OCI-M2 (cell line): ENCODE results near the gene TSPAN18.
A peak's percentile ranks its signal among the peaks of the same experiment; 100 is the strongest.

Experiments used
- DNase-seq: peaks from one replicate; lab custom pipeline; 2025; ENCODE audit not compliant: unreplicated experiment; lab: John Stamatoyannopoulos, UW

Gene TSPAN18

DNA sequence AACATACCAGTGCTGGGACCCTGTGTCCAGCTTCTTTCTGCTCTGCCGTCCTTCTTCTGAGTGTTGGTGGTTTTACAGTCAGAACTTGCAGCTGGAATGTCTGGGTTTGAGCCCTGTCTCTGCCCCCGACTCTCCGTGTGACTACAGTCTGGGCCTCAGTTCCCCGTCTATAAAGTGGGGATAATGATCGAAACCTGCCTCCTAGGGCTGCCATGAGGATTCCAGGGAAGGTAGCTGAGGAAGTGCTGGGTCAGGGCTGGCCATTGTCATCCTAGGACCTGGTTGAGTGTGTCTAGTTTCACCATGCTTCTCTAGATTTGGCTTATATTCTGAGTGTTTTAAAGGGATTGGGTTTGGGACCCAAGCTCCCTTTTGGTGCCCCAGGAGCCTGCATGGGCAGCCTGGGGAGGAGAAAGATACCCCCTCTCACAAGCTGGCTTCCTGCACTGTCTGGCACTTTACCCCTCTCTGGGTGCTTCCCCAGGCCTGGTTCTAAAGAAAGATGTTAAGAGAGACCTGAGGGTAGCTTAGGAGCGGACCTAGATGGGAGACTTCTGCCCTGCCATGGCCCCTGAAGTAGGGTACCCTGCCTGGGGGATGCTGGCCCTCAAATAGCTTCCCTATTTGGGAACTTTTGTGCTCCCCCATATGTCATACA lies 49.9 kb downstream of the TSPAN18 start:
- no peak for DNase-seq

DNA sequence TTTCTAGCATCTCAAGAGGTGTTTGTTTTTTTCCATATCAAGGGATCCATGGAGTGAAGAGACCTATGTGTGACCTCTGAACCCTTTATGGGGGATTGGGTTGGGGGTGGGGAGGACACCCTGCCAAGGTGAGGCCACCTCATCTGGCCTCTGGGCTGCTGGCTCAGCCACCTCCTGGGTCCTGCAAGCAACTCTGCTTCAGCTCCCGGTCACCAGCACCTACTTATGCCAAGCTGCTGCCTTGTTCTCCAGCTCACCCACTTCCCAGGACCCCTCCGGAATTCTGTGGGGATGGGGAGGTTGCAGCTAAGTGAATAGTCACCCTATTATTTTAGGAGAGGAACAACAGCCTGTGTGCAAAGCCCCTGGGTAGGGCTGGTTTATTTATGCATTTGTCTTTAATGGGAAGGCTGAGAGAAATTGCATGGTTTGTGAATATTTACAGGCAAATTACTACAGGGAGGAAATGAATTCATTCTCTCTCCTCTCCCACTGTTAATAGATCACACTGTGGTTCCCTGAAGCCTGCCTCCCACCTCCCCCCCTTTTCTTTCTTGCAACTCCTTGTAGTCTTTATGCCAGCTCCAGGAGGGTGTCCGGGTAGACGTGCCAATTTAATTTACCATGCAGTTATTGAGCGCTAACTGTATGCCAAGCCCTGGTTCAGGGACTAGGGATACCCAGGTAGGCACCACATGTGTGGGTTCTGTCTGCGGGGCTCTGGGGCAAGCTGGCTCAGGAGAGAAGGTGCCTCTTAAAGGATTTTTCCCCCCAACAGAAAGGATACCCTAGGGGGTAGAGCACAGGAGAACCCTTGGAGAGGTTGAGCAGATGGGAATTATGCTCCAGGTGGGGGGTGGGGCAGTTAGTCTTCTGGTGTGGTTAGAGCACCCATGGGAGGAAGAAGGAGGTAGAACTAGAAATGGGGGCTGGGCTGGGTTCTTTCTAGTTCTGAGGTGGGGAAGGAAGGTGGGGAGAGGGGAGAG lies 50.7 kb downstream of the TSPAN18 start:
- no peak for DNase-seq

DNA sequence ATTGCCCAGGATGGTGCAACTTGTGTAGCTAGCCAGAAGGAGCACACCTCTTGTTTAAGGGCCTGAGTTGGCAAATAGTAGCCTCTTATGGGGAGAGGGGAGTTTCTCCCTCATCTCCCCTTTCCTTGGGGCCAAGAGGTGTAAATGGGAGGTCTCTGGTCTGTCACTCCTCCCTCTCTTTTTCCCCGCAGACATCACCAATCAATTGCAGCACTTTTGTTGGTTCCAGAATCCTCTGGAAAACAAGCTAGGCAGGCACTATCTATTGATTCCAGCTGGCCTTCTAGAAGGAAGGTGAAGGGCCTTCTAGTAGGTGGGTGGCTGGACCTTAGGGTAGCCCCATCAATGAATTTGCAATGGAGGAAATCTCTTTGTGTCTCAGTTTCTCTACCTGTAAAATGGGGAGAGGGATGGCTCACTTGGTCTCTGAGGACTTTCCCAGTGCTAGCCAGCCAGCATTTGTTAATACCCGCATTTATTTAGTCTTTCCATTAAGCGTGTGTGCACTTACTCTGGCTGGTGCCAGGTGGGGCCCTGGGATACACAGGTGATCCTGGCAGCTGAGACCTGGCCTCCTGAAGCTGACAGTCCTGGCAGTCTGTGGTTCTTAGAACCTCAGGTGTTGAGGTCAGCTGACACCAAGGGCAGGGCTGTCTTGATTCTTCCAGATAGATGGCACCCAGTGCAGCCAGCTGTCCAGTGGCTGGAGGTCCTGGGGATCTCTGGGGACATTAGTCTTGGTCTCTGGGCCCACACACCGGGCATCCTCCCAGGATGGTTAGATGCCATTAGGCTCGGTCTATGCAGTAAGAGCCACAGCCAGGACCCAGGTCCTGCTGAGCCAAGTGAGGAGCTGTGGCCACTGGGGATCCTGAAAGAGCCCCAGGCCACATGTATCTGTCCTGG lies 51.7 kb downstream of the TSPAN18 start:
- DNase-seq: no peak

DNA sequence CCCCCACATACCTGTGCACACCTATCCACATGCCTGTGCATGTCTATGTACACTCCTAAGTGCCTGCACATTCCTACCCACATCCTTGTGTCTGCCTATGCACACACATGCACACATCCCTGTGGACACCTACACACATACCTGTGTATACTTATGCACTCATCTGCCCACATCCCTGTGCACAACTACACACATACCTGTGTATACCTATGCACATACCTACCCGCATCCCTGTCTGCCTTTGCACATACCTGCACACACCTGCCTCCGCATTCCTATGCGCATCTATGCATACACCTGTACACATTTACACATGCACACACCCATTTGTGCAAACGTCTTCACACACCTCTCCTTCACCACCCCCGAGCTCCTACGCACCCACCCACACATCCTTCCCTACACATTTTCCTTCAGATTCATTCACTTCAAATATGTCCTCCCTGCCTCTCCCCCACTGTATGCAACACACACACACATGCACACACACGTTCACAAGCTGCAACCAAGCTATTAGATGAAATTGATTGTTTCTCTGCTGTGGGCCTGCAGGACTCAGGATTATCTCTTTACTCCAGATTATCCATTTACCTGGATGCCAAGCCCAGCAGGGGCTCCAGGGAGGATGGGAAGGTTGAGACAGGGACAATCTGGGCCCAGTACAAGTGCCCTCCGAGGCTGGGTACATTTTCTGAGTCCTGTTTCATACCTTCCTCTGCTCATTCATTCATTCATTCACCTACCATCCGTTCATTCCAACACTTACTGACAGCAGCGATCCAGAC lies 53.2 kb downstream of the TSPAN18 start:
- no peak for DNase-seq

DNA sequence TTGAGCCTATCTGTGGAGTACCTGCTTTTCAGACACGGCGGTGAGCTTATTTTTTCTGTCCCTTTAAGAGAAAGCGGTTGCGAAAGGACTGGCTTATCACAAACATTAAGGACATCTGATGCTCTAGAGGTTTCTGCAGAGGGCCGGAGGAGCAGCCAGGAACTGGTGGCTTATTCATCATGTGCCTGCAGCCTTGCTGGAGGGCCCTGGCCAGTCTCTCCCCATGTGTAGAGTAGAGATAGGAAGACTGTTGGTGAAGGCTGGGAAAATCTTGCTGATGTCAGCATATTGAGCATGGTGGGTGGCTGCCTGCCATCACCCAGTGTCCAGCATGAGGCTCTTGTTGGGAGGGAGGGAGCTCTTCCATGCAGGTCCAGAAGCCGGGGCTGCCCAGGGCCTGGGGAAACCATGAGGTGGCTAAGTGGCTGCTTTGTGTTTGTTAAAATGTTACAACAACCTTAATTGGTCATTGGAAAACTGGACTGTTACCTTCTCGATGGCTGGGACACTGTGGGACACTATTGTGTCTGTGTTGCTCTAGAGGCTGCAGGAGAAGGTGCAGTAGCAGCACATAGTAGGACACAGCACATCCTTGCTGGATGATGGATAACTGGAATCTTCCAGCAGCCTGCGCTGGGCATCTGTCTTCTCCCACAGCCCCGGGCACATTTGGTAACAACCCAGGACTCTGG lies 54.3 kb downstream of the TSPAN18 start:
- peak; percentile 81 for DNase-seq

DNA sequence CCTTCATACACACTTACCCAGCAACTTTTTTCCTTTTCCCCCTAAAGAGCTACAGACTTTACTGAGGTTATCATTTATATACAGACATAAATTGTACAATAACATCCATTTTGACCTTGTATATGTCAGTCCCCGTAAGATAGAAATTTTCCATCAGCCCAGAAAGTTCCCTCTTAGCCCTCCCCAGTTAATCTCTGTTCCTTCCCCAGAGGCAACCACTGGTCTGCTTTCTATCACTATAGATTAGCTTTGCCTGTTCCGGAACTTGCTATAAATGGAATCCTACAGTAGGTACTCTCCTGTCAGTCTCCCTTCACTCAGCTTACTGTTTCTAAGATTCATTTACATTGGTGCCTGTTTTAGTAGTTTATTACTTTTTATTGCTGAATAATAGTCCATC lies 54.9 kb downstream of the TSPAN18 start:
- DNase-seq: no peak

DNA sequence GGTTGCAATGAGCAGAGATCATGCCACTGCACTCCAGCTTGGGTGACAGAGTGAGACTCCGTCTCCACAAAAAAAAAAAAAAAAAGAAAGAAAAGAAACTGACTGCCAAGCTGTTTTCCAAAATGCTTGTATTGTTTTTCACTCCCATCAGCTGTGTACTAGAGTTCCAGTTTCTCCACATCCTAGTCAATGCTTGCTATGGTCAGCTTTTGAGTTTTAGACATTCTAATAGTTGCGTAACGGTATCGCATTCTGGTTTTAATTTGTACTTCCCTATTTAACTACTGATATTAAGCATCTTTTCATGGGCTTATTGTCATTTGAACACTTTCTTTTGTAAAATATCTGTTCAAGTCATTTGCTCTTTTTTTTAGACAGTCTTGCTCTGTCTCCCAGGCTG lies 55.7 kb downstream of the TSPAN18 start:
- DNase-seq: no peak

DNA sequence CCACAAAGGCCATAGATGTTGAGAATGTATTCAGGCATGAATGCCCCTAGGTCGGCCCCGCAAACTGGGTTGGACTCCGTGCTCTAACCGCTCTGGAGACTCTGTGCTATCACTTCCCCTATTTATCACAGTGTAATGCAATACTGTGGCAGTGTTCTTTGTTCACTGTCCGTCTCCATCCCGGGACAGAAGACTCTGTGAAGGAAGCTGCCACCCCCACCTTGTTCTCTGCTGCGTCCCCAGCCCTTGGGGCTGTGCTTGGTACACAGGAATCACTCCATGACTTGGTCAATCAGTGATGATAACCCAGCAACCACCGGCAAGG lies 57.6 kb downstream of the TSPAN18 start:
- DNase-seq: no peak

DNA sequence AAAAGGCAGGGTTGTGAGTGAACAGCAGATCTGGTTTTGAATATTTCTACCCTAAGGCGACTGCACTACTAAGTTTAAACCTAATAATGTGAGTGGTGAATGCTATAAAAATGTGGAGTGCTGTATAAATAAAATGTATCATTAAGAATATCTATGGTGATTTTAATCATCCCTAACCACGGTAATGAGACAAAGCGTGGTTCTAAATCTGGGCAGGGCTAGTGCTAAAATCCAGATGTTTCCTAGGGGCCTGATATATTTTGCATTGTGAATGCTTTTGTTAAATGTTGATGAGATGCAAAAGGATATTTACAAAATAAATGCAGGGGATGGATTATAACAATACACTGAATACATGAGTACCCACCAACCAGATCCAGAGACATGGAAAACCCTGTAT lies 58.1 kb downstream of the TSPAN18 start:
- DNase-seq: no peak

DNA sequence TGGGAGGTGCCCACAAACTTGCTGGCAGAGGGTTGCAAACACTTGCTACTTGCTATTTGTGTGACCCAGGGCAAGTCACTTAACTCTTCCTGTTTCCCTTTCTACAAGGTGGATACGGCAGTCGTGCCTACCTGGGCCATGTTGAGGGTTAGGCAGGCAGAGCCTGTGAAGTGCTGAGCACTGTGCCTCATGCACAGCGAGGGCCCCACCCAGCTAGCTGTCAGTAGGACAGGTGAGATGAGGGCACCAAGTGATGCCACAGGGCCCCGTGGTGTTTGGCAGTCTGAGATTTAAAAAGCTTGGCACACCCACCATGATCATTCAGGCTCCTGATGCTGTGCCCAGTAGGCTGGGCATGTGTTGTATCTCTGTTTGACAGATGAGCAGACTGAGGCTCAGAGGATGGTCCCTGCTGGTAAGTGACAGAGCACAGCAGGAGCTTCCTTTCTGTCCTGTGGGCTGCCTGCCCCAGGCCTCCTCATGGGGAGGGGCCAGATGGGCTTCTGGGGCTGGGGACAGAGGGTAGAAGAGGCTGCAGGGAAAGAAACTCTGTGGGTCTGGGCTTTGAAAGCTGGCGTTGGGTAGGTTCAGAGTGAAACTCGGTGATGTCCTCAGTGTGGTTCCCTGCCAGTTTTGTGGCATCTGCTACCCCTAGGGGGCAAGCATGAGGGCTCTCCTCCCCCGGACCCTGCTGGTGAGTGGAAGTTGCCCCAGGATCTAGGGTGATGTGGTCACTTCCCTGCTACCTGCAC lies 59.3 kb downstream of the TSPAN18 start:
- no peak for DNase-seq

DNA sequence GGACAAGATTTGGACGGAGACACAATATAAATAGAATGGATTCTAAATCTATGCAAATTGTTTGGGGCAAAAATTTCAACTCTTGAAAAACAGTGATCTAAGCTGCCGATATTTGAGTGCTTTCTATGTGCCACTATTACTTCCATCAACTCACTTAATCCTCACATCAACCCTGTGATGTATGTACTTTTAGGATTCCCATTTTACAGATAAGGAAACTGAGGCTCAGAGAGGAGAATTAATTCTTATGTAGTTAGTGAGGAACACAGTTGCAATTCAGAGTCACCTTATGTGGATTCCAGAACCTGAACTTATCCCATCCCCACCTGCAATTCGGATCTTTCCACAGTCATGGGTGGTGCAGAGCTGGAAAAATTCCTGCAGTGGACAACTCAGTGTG lies 60.3 kb downstream of the TSPAN18 start:
- DNase-seq: no peak

DNA sequence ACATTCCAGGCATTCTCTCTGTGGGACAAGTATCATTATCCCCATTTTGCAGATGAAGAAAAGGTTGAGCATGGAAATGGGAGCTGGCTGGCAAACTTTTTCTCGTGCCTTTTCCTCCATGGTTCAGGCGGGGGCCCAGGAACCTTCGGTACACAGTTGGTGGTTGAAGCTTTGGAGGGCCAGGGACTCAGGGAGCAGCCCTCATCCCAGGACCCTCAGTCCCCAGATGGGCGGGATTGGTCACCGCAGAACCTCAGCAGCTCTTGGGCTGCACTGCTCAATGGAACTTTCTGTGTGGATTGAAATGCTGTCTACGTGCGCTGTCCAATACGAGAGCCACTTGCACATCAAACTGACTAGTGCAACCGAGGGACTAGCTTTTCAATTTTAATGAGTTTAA lies 61.2 kb downstream of the TSPAN18 start:
- DNase-seq: no peak

DNA sequence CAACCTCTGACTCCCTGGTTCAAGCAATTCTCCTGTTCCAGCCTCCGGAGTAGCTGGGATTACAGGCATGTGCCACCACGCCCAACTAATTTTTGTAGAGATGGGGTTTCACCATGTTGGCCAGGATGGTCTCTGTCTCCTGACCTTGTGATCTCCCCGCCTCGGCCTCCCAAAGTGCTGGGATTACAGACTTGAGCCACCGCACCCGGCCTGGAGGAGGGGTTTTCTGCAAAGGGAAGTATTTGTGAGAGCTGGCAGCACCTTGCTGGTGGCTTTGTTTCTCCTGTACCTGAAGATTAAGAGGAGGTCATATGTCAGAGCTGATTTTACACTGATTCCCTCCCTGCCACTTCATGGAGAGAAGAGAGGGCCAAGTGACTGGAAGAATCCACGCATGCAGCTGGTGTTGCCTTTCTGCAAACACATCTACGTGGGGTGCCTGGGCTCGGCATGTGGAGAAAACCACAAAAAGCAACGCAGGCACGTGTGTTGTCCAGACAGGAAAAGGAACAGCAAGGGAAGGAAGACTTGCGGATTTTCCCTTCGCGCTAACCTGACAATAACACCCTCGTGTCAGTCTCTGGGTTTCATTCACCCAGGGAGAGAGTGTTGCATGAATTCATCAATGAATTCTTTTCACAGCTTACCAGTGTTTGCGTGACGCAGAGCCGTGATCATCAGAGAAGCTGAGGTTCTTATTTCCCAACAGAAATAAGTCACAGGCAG lies 61.9 kb downstream of the TSPAN18 start:
- DNase-seq: no peak

DNA sequence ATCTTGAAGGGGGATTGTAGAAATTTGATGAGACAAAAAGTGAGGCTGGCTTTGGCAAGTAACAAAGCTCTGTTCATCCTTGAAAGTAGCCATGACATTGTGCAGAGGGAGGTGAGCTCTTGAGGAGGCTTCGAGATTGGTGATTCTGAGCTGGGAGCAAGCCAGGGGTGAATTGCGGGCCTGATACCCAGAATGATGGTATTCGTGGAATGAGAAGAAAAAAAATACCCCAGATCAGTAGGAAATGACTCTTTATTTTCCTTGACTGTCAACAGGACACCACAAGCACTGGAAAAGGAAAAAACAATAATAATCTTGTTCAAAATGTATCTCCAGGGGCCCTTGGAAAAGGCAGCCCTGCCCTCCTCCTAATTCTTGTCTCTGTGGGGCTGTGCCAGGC lies 62.7 kb downstream of the TSPAN18 start:
- DNase-seq: no peak

DNA sequence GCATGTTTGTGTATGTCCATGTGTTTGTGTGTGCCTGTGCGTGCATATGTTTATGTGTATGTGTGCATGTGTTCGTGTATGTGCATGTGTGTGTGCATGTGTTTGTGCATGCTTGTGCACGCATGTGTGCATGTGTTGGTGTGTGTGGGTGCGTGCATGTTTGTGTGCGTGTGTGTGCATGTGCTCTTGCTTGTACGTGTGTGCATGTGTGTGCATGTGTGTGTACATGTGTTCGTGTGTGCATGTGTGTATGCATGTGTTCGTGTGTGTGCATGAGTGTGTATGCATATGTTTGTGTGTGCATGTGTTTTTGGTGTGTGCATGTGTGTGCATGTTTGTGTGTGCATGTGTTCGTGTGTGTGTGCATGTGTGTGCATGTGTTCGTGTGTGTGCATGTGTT lies 63.4 kb downstream of the TSPAN18 start:
- DNase-seq: no peak

DNA sequence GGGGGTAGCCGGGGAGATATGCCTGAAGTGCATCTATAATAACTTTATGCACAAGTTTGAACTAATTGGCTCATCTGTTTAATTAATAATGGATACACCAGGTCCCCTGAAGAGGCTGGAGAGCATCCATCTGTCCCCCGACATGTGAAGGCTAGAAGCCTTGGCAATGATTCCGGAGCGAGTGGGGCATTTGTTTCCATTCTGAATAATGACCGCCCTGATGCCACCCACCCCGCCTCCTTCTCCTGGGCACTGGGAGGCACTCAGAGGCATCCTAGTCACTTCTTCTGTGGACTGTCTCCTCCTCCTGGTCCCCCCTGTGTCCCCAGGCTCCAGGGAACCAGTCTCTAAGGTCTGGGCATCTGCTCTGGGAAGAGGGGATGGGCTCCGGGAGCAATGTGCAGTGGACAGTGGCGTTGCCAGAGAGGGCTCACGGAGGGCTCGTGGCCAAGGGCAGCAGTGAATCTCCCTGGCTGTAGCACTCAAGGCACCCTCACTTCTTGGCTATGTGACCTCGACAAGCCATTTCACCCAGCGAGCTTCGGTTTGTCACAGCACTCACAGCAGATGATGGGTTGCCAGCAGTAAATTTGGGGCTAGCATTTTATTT lies 64.7 kb downstream of the TSPAN18 start:
- no peak for DNase-seq

DNA sequence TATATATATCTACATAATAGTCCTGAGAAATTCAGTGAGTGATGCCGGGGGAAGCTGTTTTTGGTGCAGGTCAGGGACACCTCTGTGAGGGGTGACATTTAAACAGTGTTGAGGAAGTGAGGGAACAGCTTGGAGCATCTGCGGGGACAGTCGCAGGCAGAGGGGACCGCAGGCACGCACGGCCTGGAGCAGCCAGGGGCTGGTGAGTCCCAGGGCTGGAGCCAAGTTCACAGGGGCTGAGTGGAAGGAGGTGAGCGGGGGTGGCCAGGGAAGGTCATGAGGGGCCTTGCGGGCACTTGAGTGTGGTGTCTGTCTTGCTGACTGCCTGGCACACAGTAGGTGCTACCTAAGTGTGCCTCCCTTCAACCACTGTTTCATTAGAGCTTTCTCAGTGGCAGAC lies 65.4 kb downstream of the TSPAN18 start:
- DNase-seq: no peak

DNA sequence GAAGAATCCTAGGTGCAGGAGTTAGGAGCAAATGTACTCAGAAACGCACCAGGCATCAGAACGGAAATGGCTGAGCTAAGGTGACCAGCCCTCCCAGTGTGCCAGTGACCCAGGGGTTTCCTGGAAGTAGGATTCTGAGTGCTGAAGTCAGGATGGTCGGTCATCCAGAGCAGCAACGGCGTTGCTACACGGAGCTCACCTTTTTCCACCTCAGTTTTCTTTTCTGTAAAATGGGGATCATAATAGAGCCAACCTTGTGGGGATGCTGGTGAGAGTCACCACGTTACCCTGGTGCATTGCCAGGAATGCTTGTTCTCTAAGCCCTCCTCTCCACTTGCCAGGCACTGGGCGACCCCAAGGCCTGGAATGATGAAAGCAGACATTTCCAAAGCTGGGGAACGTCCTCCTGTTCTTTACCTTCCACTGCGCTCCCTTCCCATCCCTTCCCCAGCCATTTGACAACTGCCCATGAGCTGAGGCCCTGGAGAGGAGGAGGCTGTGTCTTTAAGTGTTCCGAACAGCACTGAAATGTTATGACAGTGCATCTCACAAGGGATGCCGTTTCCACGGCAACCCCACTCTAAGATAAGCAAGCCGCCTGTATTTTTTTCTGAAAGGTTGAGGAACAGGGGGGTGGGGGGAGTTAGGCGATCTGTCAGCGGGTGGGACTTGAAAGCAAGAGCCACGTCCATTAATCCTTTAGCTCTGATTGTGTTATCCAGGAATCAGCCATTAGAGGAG lies 66.8 kb downstream of the TSPAN18 start:
- no peak for DNase-seq
